Measurements from ENCODE around the gene FARP1. TPM values are rescaled to one million over a fixed set of nuclear protein-coding genes. Genes with fewer than 3 reads are reported as not detected.

Gene FARP1
- total and polyA plus RNA-seq, 10 of the 15 experiments (the other 5 are each of a cell fraction or from before 2014, with no cell fraction given): 0.17 to 6.9 (median 0.68) TPM

- WGBS (ENCODE audit: insufficient coverage, insufficient replicate concordance, low lambda C conversion rate, missing lambda C conversion rate): 84% methylated on average over 5 of the region's 5 CpGs
- ChIA-PET SMC1A (ENCODE audit: uncharacterized antibody, unreplicated experiment) (interaction anchor here (0.9 to 4.8 kb wide), 5 partner anchors 41 to 226 kb away, joined by 3 to 66 read pairs (median 10); no protein-coding TSS in a partner anchor), POLR2A (interaction anchor here (0.6 kb wide), 2 partner anchors 109 to 460 kb away, joined by 3 to 4 read pairs; no protein-coding TSS in a partner anchor), CTCF (interaction anchor here (1.0 to 9.1 kb wide), 5 partner anchors 8 to 226 kb away, joined by 3 to 135 read pairs (median 5); no protein-coding TSS in a partner anchor), RAD21 (ENCODE audit: unreplicated experiment) (interaction anchor here (1.1 to 4.8 kb wide), 3 partner anchors 124 to 221 kb away, joined by 3 to 89 read pairs (median 4); no protein-coding TSS in a partner anchor)
- Histone ChIP-seq H3K79me2 (ENCODE audit: control insufficient read depth, insufficient read depth, low read length) (no peaks in the 10 kb centered on the region), H2AFZ (ENCODE audit: control insufficient read depth, low read depth, low read length) (no peak overlapping the region), H3K4me2 (ENCODE audit: control insufficient read depth, insufficient read depth) (no peak overlapping the region), H3K27ac (ENCODE audit: control insufficient read depth, insufficient read depth) (no peak overlapping the region), H3K9me3 (replicated peaks; ENCODE audit: control insufficient read depth, insufficient read depth, low read length) (no peaks in the 10 kb centered on the region), H4K20me1 (ENCODE audit: control insufficient read depth, insufficient read depth) (no peaks in the 10 kb centered on the region), H3K27me3 (replicated peaks in 1 of 2; ENCODE audit: control insufficient read depth in 2 of 2, insufficient read depth in 2 of 2, low read length in 1 of 2) (no peaks in the 10 kb centered on the region), H3K9ac (ENCODE audit: control insufficient read depth, insufficient read depth, low read length) (no peak overlapping the region), H3K4me1 (ENCODE audit: control insufficient read depth, insufficient read depth, low read length) (peaks cover 6% of the 10 kb centered on the region), H3K4me3 (no peak overlapping the region), H3K36me3 (ENCODE audit: control insufficient read depth in 2 of 2, insufficient read depth in 2 of 2, low read length in 1 of 2) (peaks cover 4 to 6% of the 10 kb centered on the region in 2 experiments; a peak in 3 of 4 replicates)
- DNase-seq (ENCODE audit: low read depth, low spot score) (no peak), ATAC-seq (no peak), FAIRE-seq (no peak)
- BruUV-seq (replicated peaks): no TSS peak
- intact Hi-C loops (cut with micrococcal nuclease; ENCODE audit: unreplicated experiment): no loop called here
- in situ Hi-C loops (cut with MboI): loop anchor here (5.0 to 10.0 kb wide), 3 partner anchors 210 to 592 kb away; no protein-coding TSS in a partner anchor
- TF ChIP-seq MLLT1 (IDR thresholded peaks at IDR 0.05) (no peak), PBX3 (IDR thresholded peaks at IDR 0.05; ENCODE audit: insufficient replicate concordance, low read depth, low read length) (no peak), MTA3 (IDR thresholded peaks at IDR 0.05; ENCODE audit: borderline replicate concordance, low read length) (no peak), NR2C2 (IDR thresholded peaks at IDR 0.05; ENCODE audit: borderline replicate concordance, control insufficient read depth, insufficient read length, low read depth) (no peak), NR2F1 (conservative IDR thresholded peaks at IDR 0.05) (no peak), ZBED1 (IDR thresholded peaks at IDR 0.05; ENCODE audit: borderline replicate concordance) (no peak), SUZ12 (IDR thresholded peaks at IDR 0.05; ENCODE audit: unreplicated experiment) (no peak), CUX1 (IDR thresholded peaks at IDR 0.05; ENCODE audit: insufficient replicate concordance, low read depth, low read length) (no peak), RELB (IDR thresholded peaks at IDR 0.05; ENCODE audit: low read depth) (no peak), CREM (IDR thresholded peaks at IDR 0.05; ENCODE audit: low read depth) (no peak), SMAD1 (IDR thresholded peaks at IDR 0.05; ENCODE audit: low read depth, partially characterized antibody) (no peak), SIX5 (IDR thresholded peaks at IDR 0.05; ENCODE audit: low read depth, low read length, severe bottlenecking) (no peak), GATAD2B (conservative IDR thresholded peaks at IDR 0.05; ENCODE audit: low read depth) (no peak)
Measured at GRCh38 chr13:98447130-98447529, 304.2 kb downstream of the FARP1 start.
